NCI-H1694 treated with DMSO at 0.1 percent for 48 hours (cell line): Measurements from ENCODE around the gene EIF4G1.
"Not testable (repeated sequence)": the region's sequence is repeated elsewhere in the genome, so short reads cannot be mapped to it uniquely, and the experiment has no call there.

Experiments used
- DNase-seq: peaks from one replicate; lab custom pipeline; 2025; lab: John Stamatoyannopoulos, UW

The EIF4G1 gene, protein sequence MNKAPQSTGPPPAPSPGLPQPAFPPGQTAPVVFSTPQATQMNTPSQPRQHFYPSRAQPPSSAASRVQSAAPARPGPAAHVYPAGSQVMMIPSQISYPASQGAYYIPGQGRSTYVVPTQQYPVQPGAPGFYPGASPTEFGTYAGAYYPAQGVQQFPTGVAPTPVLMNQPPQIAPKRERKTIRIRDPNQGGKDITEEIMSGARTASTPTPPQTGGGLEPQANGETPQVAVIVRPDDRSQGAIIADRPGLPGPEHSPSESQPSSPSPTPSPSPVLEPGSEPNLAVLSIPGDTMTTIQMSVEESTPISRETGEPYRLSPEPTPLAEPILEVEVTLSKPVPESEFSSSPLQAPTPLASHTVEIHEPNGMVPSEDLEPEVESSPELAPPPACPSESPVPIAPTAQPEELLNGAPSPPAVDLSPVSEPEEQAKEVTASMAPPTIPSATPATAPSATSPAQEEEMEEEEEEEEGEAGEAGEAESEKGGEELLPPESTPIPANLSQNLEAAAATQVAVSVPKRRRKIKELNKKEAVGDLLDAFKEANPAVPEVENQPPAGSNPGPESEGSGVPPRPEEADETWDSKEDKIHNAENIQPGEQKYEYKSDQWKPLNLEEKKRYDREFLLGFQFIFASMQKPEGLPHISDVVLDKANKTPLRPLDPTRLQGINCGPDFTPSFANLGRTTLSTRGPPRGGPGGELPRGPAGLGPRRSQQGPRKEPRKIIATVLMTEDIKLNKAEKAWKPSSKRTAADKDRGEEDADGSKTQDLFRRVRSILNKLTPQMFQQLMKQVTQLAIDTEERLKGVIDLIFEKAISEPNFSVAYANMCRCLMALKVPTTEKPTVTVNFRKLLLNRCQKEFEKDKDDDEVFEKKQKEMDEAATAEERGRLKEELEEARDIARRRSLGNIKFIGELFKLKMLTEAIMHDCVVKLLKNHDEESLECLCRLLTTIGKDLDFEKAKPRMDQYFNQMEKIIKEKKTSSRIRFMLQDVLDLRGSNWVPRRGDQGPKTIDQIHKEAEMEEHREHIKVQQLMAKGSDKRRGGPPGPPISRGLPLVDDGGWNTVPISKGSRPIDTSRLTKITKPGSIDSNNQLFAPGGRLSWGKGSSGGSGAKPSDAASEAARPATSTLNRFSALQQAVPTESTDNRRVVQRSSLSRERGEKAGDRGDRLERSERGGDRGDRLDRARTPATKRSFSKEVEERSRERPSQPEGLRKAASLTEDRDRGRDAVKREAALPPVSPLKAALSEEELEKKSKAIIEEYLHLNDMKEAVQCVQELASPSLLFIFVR (N-terminal part only)

DNA sequence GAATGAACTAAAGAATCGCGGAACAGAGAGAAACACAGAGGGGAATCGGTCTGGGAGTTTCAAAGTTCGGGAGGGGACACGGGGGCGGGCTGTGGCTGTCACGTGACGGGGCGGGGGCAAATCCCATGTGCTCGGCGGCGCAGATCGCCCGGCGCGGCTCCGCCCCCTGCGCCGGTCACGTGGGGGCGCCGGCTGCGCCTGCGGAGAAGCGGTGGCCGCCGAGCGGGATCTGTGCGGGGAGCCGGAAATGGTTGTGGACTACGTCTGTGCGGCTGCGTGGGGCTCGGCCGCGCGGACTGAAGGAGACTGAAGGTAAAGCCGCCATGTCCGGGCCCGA lies at the start of gene EIF4G1:
Gene EIF4G1 (plus strand): TSS at position 244 of the 337 bp plus-strand sequence. CDS start 1,191 bp downstream, outside the sequence.
- peak; percentile 87 for DNase-seq

DNA sequence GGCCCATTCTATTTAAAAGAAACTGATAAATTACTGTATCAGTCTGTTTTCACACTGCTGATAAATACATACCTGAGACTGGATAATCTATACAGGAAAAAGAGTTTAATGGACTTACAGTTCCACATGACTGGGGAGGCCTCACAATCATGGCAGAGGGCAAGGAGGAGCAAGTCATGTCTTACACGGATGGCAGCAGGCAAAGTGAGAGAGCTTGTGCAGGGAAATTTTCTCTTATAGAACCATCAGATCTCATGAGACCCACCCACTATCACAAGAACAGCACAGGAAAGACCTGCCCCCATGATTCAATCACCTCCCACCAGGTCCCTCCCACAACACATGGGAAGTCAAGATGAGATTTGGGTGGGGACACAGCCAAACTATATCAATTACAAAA lies 47.2 kb upstream of the EIF4G1 start:
- DNase-seq = not testable (repeated sequence)

DNA sequence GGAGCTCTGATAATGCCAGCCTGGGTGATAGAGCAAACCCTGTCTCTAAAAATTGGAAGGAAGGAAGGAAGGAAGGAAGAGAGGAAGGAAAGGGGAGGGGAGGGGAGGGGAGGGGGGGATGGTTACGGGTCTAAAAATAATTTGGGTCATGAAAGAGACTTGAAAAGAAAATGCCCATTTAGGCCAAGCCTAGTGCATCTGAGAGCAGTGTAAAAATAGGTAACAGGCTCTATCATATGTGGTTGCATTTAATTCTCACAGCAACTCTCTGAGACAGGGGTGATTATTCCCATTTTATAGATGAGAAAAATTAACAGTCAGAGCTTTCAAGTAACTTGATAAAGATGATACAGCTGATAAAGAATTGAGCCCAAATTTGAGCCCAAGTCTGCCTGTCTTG lies 42.1 kb upstream of the EIF4G1 start:
- DNase-seq = no peak

DNA sequence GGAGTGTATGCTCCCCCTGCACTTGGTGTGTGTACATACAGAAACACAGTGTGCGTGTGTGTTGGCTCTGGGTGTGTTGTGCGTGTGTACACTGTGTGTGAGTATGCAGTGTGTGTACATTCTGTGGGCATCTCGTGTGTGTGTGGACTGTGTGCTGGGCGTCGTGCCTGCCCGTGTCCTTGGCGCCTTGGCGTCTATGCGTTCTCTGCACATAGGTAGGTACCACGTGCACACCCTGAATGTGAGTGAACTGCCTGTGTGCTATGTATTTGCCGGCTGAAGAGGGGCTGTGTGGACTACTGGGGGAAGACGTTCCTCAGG lies 39.1 kb upstream of the EIF4G1 start:
- DNase-seq = no peak

DNA sequence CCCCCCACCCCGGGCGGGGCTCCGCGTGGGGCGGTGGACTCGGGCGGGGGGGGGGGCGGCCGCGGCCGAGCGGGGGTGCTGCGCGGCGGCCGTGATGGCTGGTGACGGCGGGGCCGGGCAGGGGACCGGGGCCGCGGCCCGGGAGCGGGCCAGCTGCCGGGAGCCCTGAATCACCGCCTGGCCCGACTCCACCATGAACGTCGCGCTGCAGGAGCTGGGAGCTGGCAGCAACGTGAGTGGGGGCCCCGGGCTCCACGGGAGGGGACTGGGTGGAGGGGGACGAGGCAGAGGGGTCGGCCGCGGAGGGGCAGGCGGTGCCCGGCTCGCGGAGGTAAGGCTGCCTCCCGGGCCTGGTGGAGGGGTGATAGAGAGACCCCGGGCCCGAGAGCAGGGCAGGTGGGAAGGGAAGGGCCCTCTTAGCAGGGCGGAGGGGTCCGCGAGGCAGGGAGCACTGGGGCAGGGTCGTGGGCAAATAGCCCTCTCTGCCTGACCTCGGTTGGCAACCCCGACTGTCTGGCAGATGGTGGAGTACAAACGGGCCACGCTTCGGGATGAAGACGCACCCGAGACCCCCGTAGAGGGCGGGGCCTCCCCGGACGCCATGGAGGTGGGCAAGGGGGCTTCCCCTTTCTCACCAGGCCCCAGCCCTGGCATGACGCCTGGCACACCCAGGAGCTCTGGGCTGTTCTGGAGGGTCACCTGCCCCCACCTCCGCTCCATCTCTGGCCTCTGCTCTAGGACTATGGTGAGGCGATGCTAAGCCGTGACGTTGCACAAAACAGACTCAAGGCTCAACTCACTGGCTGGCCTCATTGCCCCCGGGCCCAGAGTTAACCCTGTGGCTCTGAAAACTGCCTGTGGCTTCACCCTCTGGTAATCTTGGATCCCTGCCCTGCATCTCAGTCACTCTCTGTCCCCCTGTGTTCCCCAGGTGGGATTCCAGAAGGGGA lies 38.2 kb upstream of the EIF4G1 start, which contains the start of gene ECE2:
Gene ECE2 (plus strand): TSS at position 62 of the 950 bp plus-strand sequence. CDS start 132 bp downstream, at position 194.
- DNase-seq = no peak

DNA sequence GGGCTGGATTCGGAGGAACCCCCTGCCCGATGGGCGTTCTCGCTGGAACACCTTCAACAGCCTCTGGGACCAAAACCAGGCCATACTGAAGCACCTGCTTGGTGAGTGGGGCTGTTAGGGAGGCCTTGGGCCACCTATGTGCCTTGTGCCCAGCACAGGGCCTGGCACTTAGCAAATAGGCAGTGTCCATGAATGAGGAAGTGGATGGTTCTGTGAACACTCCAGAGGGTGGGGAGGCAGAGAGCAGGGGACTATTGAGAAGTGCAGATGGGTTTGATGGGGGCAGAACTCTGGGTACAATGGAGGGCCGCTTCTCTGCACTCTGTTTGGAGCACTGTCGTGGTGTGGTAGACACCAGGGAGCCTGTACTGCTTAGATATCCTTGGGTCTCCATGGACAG lies 37.0 kb upstream of the EIF4G1 start:
- DNase-seq = no peak

DNA sequence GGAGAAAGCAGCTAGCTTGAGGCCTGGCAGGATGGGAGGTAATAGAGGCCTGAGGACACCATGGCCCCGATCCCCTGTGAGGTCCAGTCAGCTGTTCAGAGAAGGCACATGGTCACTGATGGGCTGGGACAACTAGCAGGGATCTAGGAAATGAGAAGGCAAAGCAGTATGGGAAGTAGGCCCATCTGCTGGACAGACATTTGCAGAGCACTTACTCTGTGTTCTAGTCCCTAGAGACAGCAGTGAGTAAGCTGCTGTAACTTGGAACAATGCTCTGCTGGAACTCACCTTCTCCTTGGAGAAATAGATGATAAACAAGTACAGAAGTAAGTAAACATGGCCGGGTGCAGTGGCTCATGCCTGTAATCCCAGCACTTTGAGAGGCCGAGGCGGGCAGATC lies 31.5 kb upstream of the EIF4G1 start:
- DNase-seq = no peak

DNA sequence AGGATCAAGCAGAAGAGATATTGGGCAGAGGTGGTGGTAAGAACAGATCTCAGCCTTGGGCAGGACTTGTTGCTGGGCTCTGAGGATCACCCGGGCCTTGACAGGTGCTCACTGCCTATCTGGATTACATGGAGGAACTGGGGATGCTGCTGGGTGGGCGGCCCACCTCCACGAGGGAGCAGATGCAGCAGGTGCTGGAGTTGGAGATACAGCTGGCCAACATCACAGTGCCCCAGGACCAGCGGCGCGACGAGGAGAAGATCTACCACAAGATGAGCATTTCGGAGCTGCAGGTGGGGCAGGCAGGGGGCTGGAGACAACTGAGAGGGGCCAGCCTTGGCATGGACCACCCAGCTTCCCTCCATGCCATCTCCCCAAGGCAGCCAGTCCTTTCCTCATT lies 30.7 kb upstream of the EIF4G1 start:
- DNase-seq = no peak

DNA sequence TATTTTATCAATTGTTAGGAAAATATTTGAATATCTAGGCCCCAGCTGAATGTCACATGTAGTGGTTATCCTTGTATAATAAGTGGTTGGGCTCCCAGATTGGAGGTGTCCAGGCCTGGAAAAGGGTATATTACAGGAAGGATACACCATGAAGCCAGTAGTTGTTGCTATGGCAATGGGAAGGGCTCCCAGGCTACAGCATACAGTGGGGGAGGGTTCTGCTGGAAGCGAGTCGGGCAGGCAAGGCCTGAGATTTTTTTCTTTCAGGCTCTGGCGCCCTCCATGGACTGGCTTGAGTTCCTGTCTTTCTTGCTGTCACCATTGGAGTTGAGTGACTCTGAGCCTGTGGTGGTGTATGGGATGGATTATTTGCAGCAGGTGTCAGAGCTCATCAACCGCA lies 29.7 kb upstream of the EIF4G1 start:
- DNase-seq = peak; percentile 83

DNA sequence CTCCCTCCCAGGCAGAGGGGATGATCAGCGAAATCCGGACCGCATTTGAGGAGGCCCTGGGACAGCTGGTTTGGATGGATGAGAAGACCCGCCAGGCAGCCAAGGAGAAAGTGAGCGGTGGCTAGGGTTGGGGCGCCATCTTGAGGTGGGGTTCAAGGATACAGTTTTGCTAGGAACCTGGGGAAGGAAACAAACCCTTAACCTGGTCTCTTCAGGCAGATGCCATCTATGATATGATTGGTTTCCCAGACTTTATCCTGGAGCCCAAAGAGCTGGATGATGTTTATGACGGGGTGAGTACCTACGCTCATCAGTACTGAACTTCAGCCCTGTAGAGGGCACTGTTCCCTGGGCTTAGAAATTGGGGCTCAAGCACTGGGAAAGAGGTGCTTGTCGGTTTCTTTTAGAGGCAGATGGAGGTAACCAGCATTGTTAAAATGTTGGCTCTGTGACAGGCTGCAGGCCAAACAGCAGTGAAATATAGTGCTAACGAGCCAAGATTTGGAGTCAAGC lies 24.9 kb upstream of the EIF4G1 start:
- DNase-seq = peak; percentile 83

DNA sequence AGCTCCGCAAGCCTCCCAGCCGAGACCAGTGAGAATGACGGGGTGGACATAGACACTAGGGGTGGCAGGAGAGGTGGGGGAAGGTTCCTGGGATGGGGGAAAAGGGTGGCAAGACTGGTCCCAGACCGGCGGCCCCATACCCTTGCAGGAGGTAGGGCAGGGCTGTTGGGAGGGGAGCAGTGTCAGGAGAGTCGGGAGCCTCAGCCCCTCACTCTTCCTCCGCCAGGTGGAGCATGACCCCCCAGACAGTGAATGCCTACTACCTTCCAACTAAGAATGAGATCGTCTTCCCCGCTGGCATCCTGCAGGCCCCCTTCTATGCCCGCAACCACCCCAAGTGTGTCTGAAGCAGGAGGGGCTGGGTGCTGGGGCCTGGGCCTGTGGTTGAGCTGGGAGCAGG lies 24.1 kb upstream of the EIF4G1 start:
- DNase-seq = no peak

DNA sequence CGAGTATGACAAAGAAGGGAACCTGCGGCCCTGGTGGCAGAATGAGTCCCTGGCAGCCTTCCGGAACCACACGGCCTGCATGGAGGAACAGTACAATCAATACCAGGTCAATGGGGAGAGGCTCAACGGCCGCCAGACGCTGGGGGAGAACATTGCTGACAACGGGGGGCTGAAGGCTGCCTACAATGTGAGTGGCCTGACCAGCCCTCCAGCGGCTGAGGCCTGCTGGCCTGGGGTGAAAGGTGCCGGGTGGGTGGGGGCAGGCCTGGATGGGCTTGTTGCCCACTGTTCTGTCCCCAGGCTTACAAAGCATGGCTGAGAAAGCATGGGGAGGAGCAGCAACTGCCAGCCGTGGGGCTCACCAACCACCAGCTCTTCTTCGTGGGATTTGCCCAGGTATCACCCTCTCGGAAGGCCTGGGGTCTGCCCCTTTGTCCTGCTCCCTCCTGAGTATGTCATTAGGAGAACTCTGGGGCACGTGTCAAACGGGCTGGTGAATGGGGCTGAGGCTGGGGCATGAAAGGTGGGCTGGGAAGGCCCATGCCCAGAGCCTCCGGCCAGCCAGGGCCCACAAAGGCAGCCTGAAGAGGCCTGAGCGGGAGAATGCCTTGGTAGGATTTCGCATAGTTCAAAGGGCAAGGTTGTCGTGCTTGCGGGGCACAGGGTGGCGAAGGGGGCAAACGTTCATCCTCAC lies 23.2 kb upstream of the EIF4G1 start:
- no peak for DNase-seq

DNA sequence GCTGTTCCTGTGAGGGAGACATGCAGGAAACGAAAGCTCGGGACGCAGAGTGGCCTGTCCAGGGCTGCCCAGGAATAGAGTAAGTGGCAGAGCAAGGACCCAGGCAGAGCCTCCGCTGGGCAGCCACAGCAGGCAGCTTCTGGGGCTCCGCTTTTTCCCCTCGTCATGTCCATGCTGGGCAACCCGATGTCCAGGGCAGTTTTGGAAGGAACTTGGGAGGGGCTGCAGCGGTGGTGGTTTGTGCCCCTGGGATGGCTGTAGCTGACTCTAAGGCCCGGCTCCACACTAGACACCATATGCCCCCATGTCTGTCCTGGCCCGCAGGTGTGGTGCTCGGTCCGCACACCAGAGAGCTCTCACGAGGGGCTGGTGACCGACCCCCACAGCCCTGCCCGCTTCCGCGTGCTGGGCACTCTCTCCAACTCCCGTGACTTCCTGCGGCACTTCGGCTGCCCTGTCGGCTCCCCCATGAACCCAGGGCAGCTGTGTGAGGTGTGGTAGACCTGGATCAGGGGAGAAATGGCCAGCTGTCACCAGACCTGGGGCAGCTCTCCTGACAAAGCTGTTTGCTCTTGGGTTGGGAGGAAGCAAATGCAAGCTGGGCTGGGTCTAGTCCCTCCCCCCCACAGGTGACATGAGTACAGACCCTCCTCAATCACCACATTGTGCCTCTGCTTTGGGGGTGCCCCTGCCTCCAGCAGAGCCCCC lies 22.5 kb upstream of the EIF4G1 start:
- DNase-seq = no peak

DNA sequence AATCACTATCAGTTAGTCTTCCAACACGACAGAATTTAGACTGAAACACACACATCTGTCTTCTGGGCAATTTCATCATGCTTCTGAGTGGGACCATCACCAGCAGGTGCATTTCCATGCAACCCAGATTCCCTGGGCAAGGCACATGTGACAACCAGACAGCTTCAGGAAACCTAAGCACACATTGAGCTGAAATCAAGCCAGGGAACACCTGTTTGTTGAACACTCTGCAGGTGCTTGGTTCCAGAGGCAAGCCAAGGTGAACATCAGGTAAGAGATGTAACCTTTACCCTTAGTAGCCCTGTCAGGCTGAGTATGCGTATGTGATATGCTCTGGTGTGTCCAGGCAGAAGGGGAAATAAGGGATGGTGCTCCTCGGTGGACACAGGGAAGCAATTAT lies 18.6 kb upstream of the EIF4G1 start:
- no peak for DNase-seq

DNA sequence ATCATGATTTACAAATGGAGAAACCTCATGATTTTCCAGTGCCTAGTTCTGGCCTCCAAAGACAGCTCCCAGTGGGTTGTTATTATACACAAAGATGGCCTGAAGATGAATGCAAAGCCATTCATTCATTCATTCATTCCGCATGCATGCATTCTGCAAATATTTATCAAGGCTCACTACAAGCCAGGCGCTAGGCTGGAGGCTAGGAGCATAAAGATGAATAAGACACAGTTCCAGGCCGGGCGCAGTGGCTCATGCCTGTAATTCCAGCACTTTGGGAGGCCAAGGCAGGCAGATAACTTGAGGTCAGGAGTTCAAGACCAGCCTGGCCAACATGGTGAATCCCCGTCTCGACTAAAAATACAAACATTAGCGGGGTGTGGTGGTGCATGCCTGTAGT lies 17.8 kb upstream of the EIF4G1 start:
- DNase-seq = no peak

DNA sequence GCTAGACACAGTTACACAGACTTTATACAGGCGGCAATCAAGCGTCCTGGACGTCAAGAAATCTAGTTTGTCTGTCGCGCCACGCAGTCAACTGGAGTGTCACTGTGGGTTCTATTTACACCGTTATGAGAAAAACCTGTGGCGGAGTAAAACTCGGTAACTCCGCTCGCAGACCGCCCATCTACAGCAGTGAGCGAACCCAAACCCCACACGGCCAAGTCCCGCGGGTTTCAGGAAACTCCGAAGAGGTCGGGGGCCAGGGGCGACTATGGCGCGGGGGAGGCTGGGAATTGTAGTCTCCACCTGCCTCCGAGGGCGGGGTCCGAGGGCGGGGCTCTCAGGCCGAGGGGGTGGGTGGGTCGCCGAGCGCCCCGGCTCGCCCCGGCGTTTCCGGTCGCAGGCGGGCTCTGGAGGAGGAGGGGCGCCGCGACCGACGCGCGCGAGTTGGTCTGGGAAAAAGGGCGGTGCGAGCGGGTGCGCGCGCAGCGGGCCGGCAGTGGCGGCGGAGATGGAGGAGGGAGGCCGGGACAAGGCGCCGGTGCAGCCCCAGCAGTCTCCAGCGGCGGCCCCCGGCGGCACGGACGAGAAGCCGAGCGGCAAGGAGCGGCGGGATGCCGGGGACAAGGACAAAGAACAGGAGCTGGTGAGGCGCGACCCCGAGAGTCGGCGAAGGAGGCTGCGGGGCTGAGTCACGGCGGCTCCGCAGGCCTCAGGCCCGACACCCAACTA lies 15.5 kb upstream of the EIF4G1 start, which contains the start of gene PSMD2:
Gene PSMD2 (plus strand): TSS at position 483 of the 729 bp plus-strand sequence. CDS start 26 bp downstream, at position 509.
- peak; percentile 92 for DNase-seq

DNA sequence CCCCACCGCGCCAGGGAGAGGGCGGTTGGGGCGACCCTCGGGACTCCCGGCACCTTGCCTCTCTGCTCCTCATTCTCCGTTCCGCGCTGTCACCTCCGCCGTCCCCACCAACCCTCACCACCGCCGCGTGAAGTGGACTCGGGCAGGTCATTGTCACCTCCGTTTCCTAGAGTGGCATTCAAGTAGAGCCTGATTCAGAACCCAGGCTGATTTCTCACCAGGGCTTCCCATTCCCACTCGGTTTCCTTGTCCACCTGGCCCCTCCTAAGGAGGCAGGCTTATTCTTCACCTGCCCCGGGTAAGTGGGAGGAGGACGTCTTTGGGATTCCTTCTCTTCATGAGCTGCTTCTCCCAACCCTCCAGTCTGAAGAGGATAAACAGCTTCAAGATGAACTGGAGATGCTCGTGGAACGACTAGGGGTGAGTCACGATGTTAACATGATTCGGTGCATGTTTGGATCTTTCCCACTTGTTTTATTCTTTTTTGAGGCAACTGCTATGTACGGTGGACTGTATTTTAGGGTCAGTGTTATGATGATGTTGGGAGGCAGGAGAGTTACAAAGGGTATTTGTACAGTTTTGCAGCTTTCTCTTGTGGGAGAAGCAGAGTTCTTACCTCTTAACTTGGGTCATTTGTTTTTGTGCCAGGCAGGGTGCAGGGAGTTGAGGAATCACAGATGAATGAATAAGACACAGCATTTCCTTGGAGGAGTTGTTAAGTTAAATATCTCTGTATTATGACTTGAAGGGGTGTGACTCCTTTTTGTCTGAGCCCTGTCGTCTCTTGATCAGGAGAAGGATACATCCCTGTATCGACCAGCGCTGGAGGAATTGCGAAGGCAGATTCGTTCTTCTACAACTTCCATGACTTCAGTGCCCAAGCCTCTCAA lies 14.7 kb upstream of the EIF4G1 start:
- DNase-seq = no peak

DNA sequence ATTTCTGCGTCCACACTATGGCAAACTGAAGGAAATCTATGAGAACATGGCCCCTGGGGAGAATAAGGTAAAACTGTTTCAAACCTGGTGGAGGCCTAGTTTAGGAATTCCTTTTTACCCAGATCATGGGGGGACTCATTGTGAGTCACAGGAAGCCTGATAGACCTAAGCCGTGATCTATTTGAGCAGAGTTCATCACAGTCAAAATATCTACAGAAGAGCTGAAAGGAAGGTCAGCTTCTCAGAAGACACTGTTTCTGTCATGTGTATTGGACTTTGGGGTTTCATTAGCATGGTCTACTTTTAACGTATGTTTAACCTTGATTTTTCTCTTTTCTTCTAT lies 14.1 kb upstream of the EIF4G1 start:
- no peak for DNase-seq
